SIG-M5 (cell line): ENCODE results near the gene AMOT.

Experiments used
- DNase-seq: peaks from one replicate; lab custom pipeline; 2025; lab: John Stamatoyannopoulos, UW

Gene AMOT

GRCh38 chrX:112800971-112801775, 39.5 kb downstream of the AMOT start:
- no peak for DNase-seq

GRCh38 chrX:112799425-112799824, 41.2 kb downstream of the AMOT start:
- no peak for DNase-seq

GRCh38 chrX:112798736-112799135, 41.9 kb downstream of the AMOT start:
- DNase-seq: no peak

- no peak for DNase-seq
Measured at GRCh38 chrX:112789931-112790330, 50.7 kb downstream of the AMOT start.

- DNase-seq: no peak
Measured at GRCh38 chrX:112786076-112786475, 54.6 kb downstream of the AMOT start.

GRCh38 chrX:112785344-112785743, 55.3 kb downstream of the AMOT start:
- no peak for DNase-seq

- no peak for DNase-seq
Measured at GRCh38 chrX:112784692-112785091, 55.9 kb downstream of the AMOT start.

GRCh38 chrX:112779139-112779538, 61.5 kb downstream of the AMOT start:
- DNase-seq: no peak

GRCh38 chrX:112774651-112775293, 65.9 kb downstream of the AMOT start:
- no peak for DNase-seq

- no peak for DNase-seq
Measured at GRCh38 chrX:112774142-112774541, 66.5 kb downstream of the AMOT start.

- no peak for DNase-seq
Measured at GRCh38 chrX:112769034-112769433, 71.6 kb downstream of the AMOT start.

GRCh38 chrX:112768563-112768962, 72.1 kb downstream of the AMOT start:
- no peak for DNase-seq

GRCh38 chrX:112766774-112767173, 73.9 kb downstream of the AMOT start:
- DNase-seq: no peak

GRCh38 chrX:112761242-112762207, 79.1 kb downstream of the AMOT start:
- no peak for DNase-seq

- DNase-seq: no peak
Measured at GRCh38 chrX:112760697-112761096, 79.9 kb downstream of the AMOT start.

- no peak for DNase-seq
Measured at GRCh38 chrX:112759966-112760365, 80.7 kb downstream of the AMOT start.

GRCh38 chrX:112759512-112759911, 81.1 kb downstream of the AMOT start:
- no peak for DNase-seq

GRCh38 chrX:112757946-112758345, 82.7 kb downstream of the AMOT start:
- DNase-seq: no peak

- no peak for DNase-seq
Measured at GRCh38 chrX:112753116-112753515, 87.5 kb downstream of the AMOT start.

- DNase-seq: no peak
Measured at GRCh38 chrX:112751076-112751475, 89.6 kb downstream of the AMOT start.

GRCh38 chrX:112746812-112747595, 93.6 kb downstream of the AMOT start:
- DNase-seq: no peak
